ENCODE results near the gene ATP1A4. TPM values are rescaled to one million over a fixed set of nuclear protein-coding genes. Genes with fewer than 3 reads are reported as not detected.

Gene ATP1A4
- total RNA-seq, 1 experiment from 2014 or later: not detected

- no peak for DNase-seq (ENCODE audit: low read depth)
Measured at GRCh38 chr1:160227561-160227960, 76.2 kb downstream of the ATP1A4 start.

- DNase-seq (ENCODE audit: low read depth): no peak
Measured at GRCh38 chr1:160228431-160228830, 77.0 kb downstream of the ATP1A4 start.

DNA sequence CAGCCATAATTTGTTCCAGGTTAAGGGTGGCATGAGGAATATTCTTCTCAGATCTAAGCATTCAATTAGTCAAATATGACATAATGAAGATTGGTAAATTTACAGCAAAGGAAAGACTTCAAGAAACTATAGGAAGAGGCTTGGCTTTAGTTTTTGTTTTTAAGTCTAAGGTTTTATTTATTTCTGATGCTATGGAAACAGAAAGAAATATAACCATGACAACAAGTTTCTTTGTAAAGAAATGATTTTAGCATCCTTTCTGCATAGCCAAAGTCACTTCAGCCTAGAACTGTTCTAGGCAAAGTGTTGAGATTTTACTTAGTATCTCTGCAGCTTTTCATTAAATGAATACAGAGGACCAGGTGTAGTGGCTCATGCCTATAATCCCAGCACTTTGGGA lies 81.5 kb downstream of the ATP1A4 start:
- DNase-seq (ENCODE audit: low read depth): no peak

Other genes starting within 250 kb of the ATP1A4 start
- 294 and 366 TPM in 2 replicates for gene TAGLN2, start 226.1 kb upstream of the ATP1A4 start, total RNA-seq (2014; rRNA removed)
- gene IGSF9, start 206.0 kb upstream of the ATP1A4 start, total RNA-seq (2014; rRNA removed): not detected in 2 replicates
- gene SLAMF9, start 197.4 kb upstream of the ATP1A4 start, total RNA-seq (2014; rRNA removed): not detected in 2 replicates
- gene PIGM, start 119.6 kb upstream of the ATP1A4 start, total RNA-seq (2014; rRNA removed): 4.3 and 5.4 TPM in 2 replicates
- not detected in 2 replicates for gene KCNJ10, start 81.4 kb upstream of the ATP1A4 start, total RNA-seq (2014; rRNA removed)
- gene KCNJ9, start 70.1 kb upstream of the ATP1A4 start, total RNA-seq (2014; rRNA removed): not detected in 2 replicates
- 21.7 and 22.2 TPM in 2 replicates for gene IGSF8, start 53.0 kb upstream of the ATP1A4 start, total RNA-seq (2014; rRNA removed)
- 1.3 and 1.4 TPM in 2 replicates for gene ATP1A2, start 35.8 kb upstream of the ATP1A4 start, total RNA-seq (2014; rRNA removed)
- gene CASQ1, start 39.0 kb downstream of the ATP1A4 start, total RNA-seq (2014; rRNA removed): not detected in 2 replicates
- gene PEA15, start 53.8 kb downstream of the ATP1A4 start, total RNA-seq (2014; rRNA removed): 150 and 200 TPM in 2 replicates
- 73.1 and 76.4 TPM in 2 replicates for gene DCAF8, start 110.9 kb downstream of the ATP1A4 start, total RNA-seq (2014; rRNA removed)
- gene PEX19, start 133.5 kb downstream of the ATP1A4 start, total RNA-seq (2014; rRNA removed): 81.8 and 83.7 TPM in 2 replicates
- 130 and 149 TPM in 2 replicates for gene COPA, start 191.6 kb downstream of the ATP1A4 start, total RNA-seq (2014; rRNA removed)
- gene NCSTN, start 191.8 kb downstream of the ATP1A4 start, total RNA-seq (2014; rRNA removed): 82.5 and 95.6 TPM in 2 replicates
- gene NHLH1, start 215.5 kb downstream of the ATP1A4 start, total RNA-seq (2014; rRNA removed): 0.13 TPM in 1 of 2 replicates, not detected in the other
- gene VANGL2, start 249.0 kb downstream of the ATP1A4 start, total RNA-seq (2014; rRNA removed): under 0.01 TPM in 1 of 2 replicates, not detected in the other